Pulmonary artery endothelial cell (primary cell): ENCODE data around the gene FCMR. TPM values are rescaled to one million over a fixed set of nuclear protein-coding genes. Genes with fewer than 3 reads are reported as not detected.
"Not testable (repeated sequence)": the region's sequence is repeated elsewhere in the genome, so short reads cannot be mapped to it uniquely, and the experiment has no call there.

Experiments used
- DNase-seq: peaks from one replicate; pipeline ENCODE4 v3.0.0-alpha.2; 2011; ENCODE audit warnings: low read depth, low spot score
- total RNA-seq: library from RNA; depleted of rRNA; stranded (reverse); fragments of >200 nt; gene quantifications from 2 replicates; pipeline ENCODE4 v1.2.3, GENCODE V29; 2014

The FCMR gene
- total RNA-seq, 1 donor from 2014 or later: not detected

DNA sequence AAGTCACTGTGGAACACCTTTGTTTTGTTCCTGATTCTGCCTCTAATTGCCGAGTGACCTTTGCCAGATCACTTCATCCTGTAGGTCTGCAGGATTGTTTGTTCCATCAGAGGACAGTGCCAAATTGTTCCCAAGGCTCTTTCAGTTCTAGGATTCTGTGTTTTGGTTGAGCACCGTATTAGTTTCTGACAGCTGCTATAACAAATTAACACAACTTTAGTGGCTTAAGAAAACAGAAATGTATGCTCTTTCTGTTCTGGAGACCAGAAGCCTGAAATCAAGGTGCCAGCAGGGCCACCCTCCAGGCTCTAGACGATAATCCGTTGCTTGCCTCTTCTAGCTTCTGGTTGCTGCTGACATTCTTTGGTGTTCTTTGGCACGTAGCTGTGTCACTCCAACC is 27.9 kb upstream of the FCMR start:
- no peak for DNase-seq

DNA sequence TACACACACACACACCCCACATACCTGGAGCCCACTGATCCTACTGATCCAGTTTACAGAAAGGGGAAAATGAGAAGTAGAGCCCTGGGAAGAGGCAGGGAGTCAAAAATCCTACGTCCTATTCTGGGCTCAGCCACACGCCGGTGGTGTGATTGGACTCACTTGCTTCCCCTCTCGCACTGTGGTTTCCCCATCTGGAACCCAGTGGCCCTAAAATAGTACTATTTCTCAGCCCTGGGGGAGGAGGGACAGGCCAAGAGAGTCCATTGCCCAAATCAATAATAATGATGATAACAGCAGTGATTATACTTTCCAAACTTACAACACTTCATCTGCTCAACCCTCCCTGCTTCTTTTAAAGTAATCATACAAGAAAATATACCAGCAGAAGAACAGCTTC is 27.5 kb upstream of the FCMR start:
- no peak for DNase-seq

DNA sequence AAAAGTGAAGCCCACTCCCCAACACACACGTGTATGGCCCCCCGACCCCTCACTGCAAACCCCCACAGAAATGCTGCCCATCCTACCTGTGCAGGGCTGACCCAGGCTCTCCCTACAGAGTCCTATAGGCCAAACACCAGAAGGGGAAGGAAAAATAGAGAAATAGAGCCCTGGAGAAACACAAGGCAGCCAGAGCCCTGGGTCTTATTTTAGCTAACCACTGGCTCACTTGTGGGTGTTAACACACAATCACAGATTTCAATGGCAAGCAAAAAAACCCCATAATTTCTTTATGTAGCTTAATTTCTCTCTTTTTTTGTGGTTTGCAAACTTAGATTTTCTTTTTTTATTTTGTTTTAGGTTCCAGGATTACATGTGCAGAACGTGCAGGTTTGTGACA is 25.5 kb upstream of the FCMR start:
- DNase-seq: no peak

DNA sequence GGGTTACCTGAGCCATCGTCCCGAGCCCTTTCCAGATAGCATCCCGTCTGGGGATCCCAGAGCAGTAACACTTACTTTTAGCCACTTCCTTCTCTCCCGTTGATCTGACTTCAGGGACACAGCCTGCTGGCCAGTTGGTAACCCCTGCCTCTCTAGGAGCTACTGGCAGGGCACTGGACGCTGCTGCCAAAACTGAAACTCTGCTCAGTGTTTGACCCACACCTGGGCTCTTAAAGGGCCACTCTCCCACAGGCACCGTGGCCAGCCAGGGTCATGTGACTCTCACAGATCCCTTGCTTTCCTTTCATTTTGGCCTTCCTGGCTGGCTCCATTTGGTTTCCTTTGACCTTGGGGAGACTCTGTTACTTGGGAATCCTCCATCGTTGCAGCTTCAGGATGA is 24.5 kb upstream of the FCMR start, which contains the start of gene PIGR:
TSS of gene PIGR (minus strand) at position 206 of the 400 bp plus-strand sequence. CDS start 5,935 bp downstream, outside the sequence.
- DNase-seq: no peak

DNA sequence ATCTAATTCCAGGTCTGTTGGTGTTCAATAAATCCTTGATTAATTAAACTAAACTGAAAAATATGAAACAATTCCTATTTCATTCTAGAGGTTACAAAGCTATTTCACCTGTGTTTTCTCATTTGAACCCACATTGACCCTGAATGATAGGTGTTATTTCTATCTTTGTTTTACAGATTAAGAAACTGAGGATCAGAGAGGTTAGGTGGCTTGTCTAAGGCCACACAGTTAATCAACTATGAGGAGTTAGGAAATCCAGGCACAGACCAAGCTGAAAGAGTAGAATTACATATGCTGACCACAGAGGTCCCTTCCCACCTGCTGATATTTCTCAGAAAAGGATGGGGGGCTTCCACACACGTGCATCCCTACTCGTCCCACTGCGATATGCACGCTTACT is 24.0 kb upstream of the FCMR start:
- no peak for DNase-seq

DNA sequence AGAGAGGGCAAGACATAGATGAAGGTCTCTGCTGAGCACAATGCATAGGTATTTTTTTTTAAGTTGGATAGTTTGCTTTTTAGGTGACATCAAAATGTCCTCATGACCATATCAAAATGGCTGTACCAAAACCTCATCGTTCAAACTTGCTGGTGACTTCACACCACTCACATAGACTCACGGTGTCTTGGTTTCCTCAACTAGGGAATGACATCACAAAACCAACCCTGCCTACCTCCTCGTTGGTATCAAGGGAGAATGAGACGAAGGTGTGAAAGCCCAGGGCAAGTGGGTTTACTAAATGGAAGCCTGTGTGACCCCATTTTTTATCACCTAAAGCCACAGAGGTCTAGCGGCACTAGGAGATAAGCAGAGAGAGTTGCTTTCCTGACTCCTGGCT is 23.0 kb upstream of the FCMR start:
- no peak for DNase-seq

DNA sequence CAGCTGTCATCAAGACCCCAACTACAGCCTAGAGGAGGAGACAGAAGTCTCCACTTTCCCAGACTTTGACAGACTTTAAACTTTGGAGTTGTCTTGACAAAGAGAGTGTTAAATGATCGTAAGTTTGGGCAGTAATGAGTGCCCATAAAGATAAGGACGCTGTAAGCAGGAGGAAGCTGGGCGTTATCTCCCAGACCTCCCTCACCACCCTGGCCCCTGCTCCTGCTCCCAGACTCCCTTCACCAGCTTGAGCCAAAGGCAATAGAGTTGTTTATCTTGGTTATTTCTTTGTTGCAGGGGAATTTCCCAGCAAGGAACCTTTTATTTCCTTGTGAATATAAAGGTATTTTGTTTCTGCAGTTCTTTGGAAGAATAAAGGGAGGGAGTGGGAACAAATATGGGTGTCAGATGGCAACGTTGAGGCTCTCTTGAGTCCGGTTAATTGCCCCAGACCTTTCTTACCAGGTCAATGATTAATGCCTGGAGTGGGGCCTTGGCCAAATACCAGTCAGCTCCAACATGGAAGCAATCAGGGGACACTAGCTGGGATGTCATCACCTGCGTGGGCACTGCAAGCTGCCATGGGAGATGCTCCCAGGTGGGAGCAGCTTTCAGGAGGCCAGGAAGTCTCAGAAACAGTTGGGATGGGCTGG is 20.2 kb upstream of the FCMR start:
- no peak for DNase-seq

DNA sequence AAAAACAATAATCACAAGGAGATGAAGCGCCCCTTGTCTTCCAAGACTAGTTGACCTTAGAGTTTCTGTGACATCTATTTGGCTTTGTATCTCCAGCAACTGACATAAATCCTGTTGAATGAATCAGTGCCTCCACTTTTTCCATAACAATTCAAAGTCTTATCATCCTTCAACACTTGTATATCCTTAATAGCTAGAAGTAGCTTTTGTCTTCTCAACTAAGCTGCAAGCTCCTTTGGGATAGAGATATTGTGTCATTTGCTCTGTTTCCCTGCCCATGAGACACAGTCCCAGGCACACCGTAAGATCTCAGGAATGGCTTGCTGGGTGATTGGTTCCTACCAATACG is 18.8 kb upstream of the FCMR start:
- no peak for DNase-seq

DNA sequence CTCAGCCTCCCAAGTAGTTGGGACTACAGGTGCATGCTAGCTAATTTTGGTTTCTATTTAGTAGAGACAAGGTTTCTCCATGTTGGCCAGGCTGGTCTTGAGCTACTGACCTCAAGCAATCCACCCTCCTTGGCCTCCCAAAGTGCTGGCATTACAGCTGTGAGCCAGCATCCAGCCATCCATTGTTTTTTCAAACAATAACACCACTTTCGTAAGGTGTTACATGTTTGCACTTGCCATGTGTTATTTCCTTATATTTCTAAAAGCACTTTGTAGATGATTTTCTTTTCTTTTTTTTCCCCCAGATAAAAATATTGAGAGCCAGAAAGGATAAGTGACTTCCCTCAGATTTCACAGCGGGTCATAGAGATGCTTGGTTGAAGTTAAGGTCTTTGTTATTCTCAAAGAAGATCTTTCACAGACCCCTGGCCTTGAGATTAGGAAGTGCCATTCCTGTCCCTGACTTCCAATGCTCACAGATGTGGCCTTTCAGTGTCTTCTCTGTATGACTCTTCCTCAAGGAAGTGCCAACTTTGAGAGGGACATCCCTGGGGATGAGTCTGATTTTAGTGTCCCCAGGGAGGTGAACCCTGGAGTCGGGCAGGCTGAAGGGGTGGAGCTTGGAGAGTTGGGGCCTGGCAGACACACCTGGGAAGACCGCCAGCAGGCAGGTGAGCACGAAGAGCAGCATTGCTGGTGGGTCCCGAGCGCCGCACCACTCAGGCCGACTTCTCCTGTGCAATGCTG is 18.3 kb upstream of the FCMR start:
- no peak for DNase-seq

DNA sequence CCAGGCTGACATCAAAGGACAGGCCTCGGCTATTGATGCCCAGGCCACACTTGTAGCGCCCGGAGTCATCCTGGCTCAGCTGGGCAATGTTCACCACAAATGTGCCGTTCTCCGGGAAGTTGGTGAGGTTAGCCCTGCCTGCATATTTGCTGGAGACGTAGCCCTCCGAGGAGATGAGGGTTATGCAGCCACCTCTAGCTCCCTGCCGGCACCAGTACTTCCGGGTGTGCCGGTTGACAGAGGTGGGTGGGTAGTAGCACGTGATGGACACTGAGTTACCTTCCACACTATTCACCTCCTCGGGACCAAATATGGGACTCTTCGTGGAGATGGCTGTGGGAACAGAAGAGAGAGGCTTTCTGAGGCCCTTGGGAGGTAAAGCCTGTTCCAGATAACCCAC is 17.4 kb upstream of the FCMR start:
- DNase-seq: no peak

DNA sequence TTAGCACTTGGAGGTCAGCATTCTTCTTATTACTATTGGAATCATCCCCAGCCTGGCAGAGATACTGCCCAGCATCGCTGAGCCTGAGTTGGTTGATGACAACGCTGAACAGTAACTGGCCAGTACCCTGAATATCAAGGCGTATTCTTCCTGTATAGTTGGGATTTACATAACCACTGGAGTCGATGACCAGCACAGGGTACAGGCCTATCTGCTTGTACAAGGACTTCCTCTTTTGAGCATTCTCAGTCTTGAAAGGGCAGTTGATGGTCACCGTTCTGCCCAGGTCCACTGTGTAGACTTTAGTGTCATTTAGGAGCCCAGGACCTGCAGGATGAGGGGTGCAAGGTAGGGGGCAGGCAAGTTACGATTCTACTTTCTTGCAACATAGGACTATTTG is 15.7 kb upstream of the FCMR start:
- DNase-seq: no peak

DNA sequence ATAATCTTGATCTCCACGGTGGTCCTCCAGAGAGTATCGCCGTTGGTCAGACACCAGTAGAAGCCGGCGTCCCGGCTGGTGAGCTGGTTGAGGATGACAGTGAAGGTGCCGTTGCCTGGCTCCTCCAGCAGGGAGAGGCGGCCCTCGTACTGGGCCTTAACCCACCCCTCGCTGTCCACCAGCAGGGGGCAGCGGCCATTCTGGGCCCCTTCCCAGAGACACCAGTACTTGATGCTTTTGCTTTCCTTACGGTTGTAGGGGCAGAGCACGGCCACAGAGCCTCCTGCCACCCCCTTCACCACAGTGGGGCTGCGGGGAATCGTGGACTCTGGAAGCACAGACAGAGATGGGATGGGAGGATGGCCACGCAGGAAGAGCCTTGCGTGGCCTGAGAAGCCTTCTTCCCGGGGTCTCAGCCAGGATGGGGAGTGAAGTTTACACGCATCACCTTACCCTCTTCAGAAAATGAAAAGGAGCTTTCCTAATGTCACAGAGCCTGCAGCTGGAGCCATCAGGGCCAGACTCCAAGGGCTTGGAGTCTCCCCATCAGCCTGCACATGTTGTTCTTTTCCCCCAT is 13.8 kb upstream of the FCMR start:
- DNase-seq: no peak

DNA sequence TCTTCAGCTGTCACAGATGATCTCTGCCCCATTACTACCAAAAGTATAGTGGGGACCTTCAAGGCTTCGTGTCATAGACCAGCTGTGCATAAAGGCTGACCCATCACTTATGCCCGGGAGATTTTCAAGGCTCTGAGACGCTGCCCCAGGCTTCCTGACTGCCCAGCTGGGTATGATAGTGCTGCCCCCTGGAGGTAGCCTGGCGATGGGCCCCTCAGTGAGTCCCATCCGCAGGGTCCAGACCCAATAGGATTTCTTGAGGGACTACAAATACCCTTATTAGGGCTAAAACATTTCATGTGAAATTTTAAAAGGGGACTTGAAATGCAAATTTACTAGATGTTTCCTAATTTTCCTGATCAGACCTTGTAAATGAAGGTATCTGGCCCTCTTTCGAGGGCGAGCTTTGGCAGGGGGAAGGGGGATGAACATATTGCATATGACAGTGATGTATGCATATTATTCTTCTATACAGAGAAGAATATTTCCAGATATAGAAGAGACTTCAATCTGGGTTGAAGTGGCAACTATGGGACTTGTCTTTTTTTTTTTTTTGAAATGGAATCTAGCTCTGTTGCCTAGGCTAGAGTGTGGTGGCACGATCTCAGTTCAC is 11.7 kb upstream of the FCMR start:
- DNase-seq: no peak

DNA sequence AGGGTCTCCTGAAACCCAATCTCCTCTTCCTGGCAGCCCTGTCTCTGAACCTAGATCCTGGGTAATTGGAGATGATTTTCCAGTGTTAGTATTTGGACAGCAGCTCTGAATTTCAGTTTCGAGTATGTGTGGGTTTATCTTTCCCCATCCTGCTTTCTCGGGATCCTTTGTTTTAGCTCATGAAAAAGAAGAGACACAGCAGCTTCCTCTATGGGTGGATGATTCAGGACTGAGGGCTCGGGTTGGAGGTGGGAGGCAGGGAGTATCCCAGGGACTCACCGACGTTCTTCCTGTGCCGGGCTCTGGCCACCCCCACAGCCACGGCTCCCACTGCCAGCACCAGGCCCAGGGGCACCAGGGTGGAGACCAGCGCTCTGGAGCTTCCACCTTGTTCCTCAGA is 10.4 kb upstream of the FCMR start:
- DNase-seq: no peak

DNA sequence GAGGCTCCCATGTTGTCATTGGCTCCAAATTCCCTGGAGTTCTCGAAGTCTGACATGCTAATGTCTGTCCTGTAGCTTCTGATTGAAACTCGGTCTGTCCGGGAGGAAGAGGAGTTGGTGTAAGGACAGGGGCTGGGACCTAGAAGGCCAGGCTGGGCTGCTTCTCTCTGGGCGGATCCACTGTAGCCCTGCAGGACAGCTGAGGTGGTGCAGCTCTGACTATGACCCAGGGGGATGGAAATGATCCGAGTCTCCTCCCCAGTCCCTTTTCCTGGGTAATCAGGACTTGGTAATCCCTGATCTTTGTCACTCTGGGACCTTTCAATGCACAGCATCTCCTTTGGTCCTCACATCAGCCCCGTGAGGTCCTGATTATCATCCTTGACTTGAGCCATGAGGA is 10.0 kb upstream of the FCMR start:
- DNase-seq: no peak

DNA sequence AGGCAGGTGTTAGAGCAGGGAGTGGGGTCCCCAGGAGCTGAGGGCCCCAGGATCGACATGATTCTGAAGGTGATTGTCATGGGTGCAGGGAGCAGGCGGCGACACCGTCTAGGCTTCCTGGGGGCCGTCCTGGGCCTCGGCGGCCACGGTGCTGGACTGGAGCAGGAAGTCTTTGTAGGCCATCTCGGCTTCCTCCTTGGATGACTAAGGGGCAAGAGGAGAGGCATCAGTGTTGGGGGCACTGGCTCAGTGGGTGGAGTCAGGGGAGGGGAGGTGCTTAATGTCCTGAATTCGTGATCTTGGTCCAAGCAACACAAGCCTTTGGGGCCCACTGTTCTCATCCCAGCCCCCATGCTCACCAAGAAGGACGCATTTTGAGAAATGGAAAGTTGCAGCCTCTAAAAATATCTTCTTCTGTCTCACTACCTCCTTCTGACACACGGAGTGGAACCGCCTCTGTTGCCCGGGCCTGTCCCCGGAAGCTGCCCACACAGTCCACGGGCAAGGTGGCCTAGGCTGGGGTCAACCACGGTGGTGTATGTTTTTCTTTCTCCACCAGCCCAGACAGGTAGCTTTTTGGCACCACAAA is 8.6 kb upstream of the FCMR start:
- no peak for DNase-seq

DNA sequence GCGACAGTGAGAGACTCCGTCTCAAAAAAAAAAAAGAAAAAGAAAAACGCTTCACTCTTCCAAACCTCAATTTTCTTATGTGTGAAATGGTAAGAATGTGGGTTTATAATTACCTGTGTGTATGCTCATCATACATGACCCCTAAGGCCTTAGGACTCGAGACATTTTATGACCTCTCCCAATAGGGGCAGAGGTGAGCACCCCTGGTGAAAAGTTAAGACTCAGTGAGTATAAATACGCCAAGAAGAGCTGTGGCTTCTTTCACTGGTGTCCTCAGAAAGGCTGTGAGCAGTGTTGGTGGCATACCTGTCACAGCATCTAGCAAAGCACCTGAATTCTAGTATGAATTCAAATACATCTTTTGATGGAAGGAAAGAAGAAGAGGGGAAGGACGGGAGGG is 7.8 kb upstream of the FCMR start:
- no peak for DNase-seq

DNA sequence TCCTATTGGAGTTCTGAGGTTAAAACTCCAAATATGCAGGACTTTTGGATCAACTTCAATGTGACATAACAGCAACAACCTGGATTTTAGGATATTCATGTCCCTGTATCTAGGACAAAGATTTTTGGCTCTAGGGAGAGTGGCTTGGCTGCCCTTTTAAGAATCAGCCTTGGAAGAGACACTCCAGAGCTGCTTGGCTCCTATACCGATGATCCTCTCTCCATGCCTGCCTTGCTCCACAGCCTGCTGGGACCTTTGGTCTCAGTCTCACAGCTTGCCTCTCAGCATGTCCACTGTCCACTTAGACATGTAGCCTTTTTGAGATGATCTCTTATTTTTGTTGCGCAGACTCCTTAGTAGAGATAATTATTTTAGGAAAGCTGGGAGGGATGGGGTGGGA is 4.5 kb upstream of the FCMR start:
- no peak for DNase-seq

DNA sequence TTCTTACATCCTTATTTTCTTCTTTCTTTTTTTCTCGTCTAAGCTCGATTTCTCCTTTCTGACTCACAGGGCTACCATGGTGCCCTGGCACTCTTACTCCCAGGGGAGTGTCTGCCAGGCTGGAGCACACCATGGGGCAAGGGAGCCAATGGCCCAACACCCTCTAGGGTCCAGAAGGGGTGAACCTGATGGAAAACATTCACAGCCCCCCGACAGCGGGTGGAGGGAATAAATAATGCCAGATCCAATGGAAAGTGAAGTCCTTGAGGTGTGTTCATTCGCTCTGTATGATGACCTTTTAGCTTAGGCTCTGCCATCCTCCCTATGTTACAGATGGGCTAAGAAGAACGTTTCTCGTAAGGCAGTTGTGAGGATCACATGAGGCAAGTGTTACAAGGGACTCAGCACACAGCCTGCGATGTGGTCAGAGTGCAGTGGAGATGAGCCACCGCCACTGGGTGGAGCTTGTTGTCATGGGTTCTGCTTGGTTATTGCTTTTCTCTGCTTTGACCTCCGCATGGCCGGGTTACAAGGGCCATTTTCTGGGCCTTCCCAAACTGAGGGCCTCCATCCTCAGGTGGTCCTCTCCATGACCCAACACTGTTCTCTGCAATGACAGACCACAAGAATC is 3.5 kb upstream of the FCMR start:
- no peak for DNase-seq

DNA sequence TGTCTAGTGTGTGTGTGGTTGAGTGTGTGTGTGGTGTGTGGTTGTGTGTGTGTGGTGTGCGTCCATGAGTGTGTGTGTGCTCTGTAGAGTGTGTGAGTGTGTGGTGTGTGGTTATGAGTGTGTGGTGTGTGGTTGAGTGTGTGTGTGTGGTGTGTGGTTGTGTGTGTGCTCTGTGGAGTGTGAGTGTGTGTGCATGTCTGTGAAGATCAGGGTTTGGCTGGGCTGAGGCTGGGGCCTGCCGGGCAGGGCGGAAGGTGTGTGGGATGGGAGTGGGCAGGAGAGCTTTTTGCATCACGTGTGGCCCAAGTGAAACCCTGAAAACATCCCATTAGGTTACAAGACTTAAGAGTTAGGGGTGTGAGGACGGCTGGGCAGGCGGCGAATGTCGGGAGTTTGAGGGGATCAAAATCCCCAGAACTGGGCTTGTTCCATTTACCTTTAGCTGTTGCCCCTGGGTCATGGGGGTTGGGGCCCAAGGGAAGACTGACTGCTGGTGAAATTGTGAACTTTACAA is 2.9 kb upstream of the FCMR start:
- no peak for DNase-seq

DNA sequence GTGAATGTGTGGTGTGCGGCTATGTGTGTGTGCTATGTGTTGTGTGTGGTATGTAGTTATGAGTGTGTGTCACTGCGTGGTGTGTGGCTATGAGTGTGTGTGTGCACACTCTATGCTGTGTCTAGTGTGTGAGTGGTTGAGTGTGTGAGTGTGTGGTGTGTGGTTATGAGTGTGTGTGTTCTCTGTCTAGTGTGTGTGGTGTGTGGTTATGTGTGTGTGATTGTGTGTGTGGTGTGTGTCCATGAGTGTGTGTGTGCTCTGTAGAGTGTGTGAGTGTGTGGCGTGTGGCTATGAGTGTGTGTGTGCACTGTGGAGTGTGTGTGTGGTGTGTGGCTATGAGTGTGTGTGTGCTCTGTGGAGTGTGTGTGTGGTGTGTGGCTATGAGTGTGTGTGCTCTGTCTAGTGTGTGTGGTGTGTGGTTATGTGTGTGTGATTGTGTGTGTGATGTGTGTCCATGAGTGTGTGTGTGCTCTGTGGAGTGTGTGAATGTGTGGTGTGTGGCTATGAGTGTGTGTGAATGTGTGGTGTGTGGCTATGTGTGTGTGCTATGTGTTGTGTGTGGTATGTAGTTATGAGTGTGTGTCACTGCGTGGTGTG is 2.3 kb upstream of the FCMR start:
- DNase-seq: not testable (repeated sequence)
